Amniotic epithelial cell (primary cell): ENCODE measurements around the gene NAPB.

Experiments used
- DNase-seq: peaks from one replicate; pipeline ENCODE4 v3.0.0-alpha.2; 2010; ENCODE audit warnings: low read depth

The NAPB gene

DNA sequence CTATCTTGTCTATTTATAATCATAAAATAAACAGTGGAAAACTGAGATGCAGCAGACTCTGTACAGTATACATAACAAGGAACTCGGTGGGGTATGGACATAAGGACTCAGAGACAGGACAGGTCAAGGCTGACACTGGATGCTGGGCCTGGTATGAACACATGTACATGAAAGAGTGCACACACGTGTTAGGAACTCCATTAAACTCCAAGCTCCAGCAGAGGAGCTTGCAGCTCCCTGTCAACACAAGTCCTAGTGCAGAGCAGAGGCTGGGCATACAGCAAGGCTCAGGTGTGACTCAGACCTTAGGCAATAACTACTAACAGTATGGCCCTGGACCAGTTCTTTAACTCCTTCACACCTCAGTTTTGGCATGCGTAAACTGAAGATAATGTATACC lies 17.1 kb downstream of the NAPB start:
- DNase-seq: peak; percentile 80

DNA sequence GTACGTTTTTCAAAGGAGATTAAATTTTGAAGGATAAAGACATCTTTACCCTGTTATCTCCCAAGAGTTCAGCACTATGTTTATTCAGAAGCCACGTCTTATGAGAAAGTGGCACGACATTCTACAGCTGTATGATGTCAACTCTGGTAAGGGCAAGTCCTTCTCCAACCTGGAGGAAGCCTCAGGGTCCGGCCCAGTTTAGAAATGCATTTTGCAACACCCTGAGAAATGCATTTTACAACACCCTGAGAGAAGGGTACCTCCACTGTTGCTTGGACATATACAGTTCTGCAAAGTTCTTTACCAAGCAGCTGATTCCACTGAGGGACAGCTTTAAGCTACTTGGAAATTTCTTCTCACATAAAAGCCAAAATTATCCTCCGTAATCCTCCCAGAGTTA lies 17.5 kb downstream of the NAPB start:
- peak; percentile 37 for DNase-seq

DNA sequence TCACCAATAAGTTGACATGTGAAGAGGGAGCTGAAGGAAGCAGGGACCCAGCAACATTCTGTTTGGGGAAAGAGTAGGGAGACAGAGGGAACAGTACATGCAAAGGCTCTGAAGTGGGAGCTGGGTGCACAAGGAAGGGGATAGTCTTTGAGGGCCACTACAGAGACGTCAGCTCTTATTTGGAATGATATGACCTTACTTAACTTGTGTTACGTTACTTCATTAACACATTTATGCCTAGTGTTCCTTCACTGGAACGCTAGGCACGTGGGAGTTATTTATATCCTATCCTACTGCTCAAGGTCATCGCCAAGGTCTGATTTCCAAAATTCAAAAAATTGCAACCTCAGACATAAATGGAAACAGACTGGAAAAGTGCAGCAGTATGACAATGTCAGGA lies 20.2 kb downstream of the NAPB start:
- no peak for DNase-seq

DNA sequence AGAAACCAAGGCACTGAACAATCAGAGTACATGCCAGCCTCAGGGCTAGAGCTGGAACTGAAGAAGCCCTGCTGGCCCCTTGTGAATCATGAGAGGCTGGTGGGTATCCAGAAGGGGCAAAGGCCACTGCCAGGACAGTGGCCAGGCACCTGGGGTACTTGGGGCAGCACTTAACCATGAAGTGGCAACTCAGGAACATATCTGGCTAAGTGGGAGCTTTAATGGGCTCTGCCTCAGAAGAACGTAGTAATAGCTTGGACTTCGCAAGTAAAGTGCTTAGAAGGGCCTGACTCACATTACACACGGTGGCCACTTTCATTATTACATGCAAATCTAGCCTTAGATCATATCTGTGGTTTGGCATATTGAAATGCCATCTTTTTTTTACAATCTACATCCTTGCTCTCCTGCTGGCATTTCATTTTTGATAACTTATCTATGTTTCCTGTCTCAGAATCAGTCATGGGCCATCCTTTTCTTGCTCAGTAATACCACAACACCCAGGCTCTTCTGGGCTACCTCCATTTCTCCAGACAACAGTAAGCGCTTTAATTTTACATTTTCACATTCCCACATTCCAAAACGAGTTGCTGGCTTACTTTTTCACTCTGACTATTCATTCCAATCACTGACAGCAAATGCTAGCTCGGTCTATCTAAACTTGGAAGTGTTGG lies 21.6 kb downstream of the NAPB start:
- DNase-seq: peak; percentile 89

DNA sequence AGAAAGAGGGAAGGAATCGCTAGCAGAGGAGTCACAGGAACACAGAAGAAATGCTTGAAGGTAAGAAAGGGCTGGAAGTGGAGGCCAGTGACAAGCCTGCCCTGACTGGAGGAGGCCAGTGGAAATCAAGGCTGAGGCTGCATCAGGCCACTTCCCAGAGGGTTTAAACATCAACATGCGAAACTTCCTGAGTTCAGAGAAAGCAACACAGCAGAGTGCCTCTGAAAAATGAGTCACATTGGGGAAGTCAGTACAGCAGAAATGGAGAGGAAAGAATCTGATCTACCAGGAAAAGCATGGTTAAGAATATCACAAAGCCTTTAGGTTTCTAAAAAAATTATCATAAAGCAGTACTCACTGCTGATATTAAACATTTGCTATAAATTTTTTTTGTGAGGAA lies 23.3 kb downstream of the NAPB start:
- peak; percentile 42 for DNase-seq

DNA sequence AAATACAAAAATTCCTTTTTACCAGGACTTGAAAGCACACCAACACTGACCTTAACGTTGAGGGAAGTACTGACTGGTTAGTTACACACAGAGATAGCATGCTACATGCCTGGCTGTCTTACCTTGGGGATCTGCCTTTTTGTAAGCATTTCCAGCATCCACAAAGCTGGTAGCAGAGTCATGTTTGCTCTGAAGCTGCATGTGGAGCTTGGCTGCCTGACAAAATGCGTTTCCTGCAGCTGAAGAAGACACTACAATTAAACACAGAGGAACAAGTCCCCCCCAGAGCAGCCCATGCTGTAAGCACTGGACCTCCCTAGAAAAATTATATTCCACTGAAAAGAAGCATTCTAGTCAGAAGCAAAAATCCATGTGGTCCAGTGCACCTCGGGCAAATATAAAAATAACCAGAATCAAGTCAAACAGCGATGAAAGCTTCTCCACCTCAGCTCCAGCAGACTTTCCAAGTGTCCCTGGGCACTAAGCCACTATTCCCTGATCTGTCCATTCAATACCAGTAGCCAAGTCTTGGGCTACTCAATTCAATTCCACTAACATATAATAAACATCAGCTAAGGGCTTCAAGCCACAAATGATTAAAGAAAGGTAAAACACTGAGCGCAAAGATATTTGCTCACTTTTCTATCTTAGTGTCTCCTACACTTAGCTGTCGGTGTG lies 24.2 kb downstream of the NAPB start:
- no peak for DNase-seq

DNA sequence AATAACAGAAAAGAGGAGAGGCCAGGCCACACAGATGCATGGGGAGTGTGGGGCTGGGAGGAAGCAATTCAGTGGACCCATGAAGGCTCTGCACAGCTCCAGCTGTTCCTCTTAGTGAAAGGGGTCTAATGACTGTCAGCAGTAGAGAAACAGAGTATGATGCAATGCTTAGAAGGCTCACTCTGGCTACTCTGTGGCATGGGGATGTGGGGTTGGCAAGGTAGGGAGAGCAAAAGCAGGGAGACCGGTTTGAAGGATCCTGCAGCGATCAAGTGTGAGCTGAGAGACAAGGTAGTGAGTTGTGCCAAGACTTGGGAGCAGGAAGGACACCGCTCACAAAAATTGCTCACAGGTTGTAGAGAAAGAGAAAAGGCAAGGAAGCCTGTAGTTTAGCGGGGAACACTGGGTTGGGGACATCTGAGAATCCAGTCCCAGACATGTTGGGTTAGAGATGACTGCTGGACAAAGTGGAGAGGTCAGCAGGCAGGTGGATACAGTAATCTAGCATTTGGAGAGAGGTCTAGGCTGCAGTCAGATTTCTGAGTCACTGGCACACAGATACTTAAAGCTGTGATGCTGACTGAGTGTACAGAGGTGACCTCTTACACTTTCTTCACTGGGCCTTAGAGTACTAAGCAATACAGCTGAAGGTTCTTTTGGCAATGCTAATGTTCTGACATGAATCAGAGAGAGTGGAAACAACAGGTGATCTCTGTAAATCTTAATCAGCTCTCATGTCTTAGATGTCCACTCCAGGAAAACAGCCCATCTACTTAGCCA lies 27.1 kb downstream of the NAPB start:
- no peak for DNase-seq

DNA sequence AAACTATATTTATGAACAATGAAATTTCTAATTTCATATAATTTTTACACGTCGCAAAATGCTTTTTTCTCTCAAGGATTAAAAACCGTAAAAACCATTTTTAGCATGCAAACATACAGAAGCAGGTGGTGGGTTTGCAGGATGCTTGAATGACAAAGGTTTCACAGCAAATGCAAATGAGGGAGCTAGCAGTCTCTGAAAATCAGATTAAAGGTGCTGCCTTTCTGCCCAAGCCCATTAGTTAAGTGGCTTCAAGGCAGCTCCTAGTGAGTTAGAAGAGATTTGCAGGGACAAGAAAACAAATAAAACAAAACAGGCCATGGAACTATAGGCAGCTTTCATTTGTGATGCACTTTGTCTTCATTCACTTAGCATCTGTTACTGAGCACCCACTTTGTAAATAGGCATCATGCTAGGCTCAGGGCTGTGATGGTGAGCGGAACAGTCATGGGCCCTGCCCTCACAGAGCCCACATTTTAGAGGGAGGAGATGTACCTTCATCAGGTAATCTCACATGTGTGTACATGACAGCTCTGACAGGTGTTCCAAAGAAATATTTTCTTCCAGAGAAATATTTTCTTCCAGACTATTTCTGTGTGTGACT lies 29.5 kb downstream of the NAPB start:
- no peak for DNase-seq

DNA sequence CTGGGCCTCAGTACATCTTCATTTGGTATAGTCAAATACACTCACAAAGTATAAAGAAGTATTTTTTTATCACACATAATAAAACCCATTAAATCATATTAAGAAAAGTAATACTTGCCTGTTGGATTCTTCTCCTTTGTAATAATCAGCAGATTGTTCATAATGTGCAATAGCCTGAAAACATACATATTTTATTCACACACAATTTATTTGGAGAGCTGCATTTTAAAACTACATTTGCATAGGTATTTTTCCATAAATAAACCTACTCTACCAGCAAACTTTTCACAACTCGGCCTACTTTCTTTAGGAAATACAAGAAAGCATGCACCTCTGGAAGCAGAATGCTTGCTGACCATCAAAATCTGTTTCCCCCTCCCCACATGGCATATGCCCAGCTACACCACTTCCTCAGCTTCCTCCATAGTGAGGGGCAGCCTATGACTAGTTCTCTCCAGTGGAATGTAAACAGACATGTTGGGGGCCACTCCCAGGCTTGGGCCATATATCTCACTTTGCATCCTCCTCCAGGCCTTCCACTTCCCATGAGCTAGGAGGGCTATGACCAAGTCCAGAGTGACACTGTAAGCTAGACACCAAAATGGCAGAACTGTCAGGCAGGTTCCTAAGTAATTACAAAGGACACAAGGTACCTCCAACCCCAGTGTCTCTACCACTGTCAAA lies 31.1 kb downstream of the NAPB start:
- DNase-seq: no peak

DNA sequence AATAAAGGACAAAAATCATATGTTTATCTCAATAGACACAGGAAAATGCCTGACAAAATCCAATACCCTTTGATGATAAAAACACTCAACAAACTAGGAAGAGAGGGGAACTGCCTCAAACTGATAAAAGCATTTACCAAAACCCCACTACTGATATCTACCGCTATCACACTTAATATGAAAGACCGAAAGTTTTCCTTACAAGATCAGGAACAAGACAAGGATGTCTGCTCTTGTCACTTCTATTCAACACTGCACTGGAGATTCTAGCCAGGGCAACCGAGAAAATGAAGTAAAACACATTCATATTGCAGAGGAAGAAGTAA lies 34.2 kb downstream of the NAPB start:
- no peak for DNase-seq

DNA sequence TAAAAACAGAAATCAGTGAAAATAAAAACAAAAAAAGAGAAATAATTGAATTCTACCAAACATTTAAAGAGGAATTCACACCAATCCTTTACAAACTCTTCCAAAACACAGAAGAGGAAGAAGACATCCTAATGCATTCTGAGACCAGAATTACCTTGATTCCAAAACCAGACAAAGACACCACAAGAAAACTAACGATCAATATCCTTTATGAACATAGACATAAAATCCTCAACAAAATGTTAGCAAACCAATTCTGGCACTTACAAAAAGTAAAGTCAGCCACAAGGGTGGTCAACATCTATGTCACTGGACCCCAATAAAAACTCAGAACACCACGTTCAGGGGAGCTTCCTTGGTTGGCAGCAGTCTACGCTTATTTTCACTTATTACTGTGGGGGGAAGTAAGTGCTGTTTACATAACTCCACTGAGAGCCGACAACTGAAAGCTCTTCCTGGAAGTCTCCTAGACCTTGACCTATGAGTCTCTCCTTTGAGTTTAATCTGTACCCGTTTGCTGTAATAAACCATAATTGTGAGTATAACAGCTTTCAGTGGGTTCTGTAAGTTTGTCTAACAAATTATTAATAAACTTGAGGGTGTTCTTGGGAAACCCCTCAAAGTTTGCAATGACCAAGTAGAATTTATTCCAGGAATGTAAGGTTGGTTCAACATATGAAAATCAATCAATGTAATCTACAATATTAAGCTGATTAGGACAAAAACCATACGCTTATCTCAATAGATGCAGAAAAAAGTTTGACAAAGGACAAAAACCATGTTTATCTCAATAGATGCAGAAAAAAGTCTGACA lies 34.8 kb downstream of the NAPB start:
- no peak for DNase-seq

DNA sequence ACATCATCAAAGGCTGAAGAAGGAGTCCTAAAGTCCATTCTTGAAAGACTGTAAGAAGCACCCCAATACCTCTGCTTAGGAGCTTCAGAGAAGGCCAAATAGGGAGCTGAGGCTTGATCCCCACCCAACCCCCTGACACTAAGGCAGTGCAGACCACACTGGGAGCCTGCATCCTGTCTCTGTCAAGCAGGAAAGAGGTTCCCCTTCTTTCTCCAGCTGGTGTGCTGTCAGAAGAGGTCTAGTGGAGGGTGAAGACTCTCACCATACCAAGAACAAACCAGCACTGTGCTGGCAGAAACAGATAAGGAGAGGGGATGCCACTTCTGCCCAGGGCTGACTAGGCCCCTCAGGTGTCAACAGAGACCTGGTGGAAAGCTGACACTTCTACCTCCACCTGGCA lies 39.4 kb downstream of the NAPB start:
- DNase-seq: no peak

DNA sequence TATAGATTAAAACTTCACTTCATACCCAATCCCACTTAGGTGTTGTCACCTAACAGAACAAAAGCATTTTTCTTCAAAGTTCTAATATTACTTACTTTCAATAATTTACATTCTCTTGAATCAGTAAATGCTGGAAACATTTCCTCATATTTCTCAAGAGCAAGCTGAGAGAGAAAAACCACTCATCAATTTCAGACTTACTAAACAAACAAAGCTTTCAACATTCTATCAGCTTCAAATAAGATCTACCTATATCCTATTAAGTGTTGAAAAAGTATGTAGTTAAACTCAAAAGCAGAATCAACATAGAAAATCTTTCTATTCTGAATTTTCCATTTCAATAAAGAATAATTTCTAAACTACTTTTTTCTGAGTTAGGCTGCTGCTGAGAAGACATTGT lies 41.5 kb downstream of the NAPB start:
- DNase-seq: no peak

DNA sequence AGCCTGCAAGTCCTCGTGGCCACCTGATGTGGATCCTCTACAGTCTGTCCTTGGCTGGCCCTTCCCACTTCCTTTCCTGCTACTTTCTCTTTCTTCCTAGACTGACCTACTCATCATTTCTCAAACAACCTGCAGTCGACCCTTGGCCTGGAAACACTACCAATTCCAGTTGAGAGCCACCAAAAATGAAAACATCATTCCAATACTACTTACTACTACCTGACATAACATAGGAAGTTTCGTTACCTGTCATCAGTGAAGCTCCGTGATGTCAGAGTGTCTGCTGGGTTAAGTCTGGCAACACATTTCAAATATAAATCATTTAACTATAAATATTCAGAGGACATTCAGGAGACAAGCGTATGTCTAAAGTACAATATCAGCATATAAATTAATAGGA lies 45.5 kb downstream of the NAPB start:
- no peak for DNase-seq

DNA sequence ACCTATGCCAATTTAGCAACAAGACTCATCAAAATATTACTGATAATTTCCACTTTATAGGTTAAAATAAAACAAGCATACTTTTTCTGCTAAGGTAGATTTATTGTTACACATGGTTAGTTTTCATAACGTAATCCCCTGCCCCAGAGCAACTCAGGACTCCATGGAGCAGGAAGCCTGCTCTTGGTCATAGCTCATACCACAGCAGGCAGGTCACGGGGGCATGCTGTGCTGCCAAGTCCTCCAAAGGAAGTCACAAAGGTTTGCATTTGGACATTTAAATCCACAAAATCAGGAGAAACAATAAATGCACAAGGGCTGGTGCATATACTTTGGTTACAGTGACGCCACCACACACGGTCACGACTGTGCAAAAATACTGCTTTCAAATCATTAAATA lies 46.8 kb downstream of the NAPB start:
- no peak for DNase-seq

DNA sequence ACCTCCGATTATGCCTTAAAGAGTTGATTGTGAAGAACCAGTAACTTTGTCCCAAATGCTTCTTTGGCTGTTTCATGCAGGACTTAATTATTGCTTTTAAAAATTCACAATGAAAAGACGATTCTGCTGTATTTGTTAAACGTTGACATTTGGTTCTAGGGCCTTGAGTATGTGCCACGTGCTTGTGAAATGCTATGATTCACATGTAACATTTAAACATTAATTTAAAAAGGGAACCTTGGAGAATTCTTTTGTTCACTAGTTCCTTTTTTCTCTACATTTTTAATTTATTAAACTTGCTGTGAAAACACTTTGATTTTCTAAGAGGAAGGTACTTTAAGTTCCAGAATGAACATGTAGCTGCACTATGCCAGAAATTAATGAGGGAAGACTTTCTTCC lies 49.8 kb downstream of the NAPB start:
- DNase-seq: no peak

DNA sequence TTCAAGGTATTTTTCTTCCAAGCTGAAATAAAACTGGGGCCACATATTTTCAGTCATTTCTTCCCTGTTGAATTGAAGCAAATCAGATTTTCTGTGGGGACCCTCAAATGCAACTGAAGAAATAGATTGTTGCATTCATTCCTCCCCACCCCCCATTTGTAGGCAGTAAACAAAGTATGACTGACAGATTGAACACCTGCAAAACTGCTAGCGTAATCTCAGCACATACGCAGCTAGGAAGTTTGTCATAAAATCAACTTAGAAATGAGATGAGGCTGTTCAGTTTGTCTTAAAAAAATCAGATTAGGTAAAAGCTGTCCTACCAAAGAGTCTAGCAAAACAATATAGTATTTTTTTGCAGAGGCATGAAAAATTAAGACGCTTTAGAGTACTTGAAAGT lies 50.4 kb downstream of the NAPB start:
- DNase-seq: no peak

DNA sequence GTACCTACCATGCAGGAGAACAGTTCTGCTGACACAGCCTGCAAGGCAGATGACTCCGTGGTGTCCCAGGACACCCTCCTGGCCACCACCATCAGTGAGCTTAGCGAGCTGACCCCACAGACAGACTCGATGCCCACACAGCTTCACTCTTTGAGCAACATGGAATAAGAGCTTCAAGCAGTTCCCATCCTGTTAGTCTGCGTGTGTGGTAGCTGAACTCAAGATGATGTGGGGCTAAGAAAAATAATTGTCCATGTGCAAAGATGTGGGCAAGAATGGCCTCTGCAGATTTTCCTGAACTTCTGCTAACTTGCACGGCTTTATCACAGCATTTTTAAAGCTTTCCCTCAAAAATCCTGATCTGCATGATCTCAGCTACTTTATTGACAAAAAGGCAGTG lies 51.0 kb downstream of the NAPB start:
- no peak for DNase-seq

DNA sequence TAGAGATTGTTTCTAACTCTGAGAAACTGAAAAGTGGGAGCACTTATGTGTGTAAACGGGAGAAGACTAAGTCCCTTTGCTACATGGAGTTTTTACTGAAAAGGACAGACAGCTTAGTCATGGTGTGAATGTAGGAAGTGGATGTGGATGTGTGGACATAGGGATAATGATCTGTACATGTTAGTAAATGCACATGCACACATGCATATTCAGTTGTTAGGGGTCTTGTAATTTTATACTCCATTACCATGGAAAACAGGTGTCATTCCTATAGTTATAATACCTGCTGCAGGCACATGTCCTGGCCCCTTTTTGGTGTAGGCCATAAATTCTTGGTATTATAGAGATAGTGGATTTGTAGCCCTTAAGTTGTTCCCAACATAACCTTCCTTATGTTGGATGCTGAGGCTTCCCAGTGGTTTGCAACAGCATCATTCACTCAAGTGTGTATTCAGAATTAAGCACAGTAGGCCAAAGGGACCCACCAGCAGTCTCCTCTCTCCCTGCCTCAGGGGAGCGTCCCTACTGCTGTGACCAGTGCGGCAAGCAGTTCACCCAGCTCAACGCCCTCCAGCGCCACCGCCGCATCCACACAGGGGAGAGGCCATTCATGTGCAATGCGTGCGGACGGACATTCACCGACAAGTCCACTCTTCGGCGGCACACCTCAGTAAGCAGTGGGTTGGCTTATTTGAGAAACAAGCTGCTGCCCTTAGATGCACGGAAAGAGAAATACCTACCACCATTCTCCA lies 52.0 kb downstream of the NAPB start:
- DNase-seq: no peak

DNA sequence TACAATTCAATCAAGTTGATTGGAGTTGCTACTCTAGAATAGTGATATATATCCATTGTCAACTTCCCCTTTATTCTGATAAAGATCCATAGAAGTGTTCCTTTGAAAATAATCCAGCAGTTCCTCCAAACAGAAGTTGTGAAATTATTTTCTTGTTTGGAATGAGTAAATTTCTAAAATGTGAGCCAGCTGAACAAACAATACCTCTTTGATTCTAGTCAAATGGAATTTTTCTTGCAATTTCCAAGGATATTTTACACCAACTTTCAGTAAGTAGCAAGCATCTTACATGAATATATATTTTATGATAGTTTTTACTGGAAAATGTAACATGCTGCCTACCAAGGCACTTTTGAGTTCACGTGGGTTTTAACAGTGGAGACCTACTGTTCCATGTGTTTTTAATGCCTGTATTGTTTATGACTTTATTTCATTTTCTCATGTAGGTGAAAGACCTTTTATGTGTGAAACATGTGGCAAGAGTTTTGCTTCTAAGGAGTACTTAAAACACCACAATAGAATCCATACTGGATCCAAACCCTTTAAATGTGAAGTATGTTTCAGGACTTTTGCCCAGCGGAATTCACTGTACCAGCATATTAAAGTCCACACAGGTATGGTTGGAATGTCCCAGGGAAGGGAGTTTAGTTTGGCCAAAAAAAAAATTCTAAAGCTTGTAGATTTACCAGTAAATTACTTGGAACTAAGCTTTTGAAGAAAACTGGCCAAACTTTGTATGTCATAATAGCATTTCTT lies 52.8 kb downstream of the NAPB start:
- no peak for DNase-seq
